ENCODE measurements around the gene IL20.

Gene IL20

GRCh38 chr1:206899717-206900116 lies 34.3 kb downstream of the IL20 start:
- TF ChIP-seq CTCF (conservative IDR thresholded peaks at IDR 0.05; ENCODE audit: low read depth, low read length): no peak
- no peak overlapping the region for H3K4me3 ChIP-seq (ENCODE audit: low read length)
- no peak for DNase-seq (ENCODE audit: low read depth)

GRCh38 chr1:206900149-206900548 lies 34.7 kb downstream of the IL20 start:
- no peak overlapping the region for H3K4me3 ChIP-seq (ENCODE audit: low read length)
- no peak for TF ChIP-seq CTCF (conservative IDR thresholded peaks at IDR 0.05; ENCODE audit: low read depth, low read length)
- DNase-seq (ENCODE audit: low read depth): no peak

DNA sequence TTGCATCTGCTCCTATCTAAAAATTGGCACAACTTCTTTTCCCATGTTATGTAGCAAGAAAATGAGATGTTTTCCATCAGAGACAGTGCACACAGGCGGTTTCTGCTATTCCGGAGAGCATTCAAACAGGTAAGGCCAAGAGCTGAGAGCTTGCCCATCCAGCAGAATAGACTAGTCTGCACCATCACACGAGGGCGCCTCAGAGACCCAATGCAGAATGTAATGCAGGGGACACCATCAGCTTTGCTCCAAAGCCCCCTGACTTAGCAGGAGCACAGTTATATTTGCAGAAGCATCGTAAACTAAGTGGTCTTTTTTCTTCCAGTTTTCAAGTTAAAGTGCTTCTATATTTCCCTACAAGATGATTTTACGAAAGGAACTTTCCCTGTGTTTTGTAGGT lies 36.5 kb downstream of the IL20 start:
- no peak for TF ChIP-seq CTCF (conservative IDR thresholded peaks at IDR 0.05; ENCODE audit: low read depth, low read length)
- H3K4me3 ChIP-seq (ENCODE audit: low read length): no peak overlapping the region
- DNase-seq (ENCODE audit: low read depth): no peak

DNA sequence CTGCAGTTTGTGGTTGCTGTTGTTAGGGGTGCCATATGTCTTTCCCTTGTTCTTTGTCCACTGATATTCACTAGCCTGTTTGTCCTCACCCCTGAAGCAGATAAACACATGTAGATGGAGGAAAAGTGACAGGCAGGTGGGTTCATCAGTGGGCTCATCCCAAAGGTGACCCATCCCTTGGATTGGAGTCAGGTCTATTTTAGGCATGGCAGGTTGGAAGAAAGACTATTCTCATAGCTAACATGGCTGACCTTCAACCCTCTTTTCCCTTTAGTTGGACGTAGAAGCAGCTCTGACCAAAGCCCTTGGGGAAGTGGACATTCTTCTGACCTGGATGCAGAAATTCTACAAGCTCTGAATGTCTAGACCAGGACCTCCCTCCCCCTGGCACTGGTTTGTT lies 37.3 kb downstream of the IL20 start:
- no peak overlapping the region for H3K4me3 ChIP-seq (ENCODE audit: low read length)
- DNase-seq (ENCODE audit: low read depth): no peak
- TF ChIP-seq CTCF (conservative IDR thresholded peaks at IDR 0.05; ENCODE audit: low read depth, low read length): no peak

GRCh38 chr1:206903687-206904086 lies 38.3 kb downstream of the IL20 start:
- TF ChIP-seq CTCF (conservative IDR thresholded peaks at IDR 0.05; ENCODE audit: low read depth, low read length): no peak
- no peak overlapping the region for H3K4me3 ChIP-seq (ENCODE audit: low read length)
- no peak for DNase-seq (ENCODE audit: low read depth)

DNA sequence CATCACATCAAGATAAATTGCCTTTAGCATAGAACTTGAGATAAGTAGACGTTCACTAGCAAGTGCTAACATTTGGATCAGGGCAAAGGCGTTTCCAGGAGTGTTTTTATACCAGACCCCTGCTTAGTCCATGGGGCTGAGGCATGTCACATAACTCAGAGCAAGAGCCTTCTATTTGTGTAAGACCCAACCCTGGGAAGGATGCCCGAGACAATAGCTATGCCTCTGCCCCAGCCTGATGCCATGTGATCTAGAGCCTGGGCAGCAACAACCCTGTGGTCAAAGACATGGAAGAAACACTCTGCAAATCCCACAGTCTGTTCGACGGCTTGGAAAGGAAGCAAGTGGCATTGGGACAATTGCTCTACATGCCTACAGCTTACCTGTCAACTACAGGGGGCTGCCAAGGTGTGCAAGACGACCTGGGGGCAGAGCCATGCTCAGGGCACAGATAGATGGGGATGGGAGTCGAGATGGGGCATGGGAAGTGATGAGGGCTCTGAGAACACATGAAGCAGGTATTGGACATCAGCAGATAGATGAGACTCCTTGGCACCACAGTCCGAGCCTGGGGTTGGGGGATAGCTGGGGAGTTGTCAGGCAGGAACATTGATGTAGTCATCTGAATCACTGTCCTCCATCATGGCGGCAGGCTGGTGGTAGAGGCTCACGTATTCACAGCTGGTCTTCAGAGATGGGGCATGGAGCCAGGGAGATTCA lies 39.2 kb downstream of the IL20 start:
- TF ChIP-seq CTCF (conservative IDR thresholded peaks at IDR 0.05; ENCODE audit: low read depth, low read length): no peak
- no peak overlapping the region for H3K4me3 ChIP-seq (ENCODE audit: low read length)
- DNase-seq (ENCODE audit: low read depth): no peak

All from retinal pigment epithelial cell (primary cell).